ENCODE measurements around the gene MKRN1. TPM values are rescaled to one million over a fixed set of nuclear protein-coding genes. Genes with fewer than 3 reads are reported as not detected.
A peak's percentile ranks its signal among the peaks of the same experiment; 100 is the strongest.

The MKRN1 gene
- total RNA-seq, 5 donors from 2014 or later (not counting 1 experiment from before 2014, with no cell fraction given) = 108 to 146 (median 137) TPM

DNA sequence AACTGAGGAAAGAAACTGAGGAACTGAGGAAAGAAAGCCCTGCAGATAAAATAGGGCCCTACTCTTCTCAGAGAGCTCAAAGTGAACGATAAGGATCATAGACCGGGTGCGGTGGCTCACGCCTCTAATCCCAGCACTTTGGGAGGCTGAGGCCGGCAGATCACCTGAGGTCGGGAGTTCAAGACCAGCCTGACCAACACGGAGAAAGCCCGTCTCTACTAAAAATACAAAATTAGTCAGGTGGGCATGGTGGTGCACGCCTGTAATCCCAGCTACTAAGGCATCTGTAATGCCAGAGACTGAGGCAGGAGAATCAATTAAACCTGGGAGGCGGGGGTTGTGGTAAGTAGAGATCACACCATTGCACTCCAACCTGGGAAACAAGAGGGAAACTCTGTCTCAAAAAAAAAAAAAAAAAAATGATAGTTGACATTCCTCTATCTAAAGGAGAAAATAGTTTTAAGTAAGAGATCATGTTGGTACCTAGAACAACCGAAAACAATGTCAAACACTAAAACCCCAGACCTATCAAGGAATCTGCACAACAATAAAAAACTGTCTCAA, 2.5 kb downstream of the MKRN1 start:
- ATAC-seq (replicated peaks in 1 of 4) = no peak
- POLR2A ChIA-PET = interaction anchor here (0.7 to 1.1 kb wide), 5 partner anchors 15 to 214 kb away, joined by 3 to 7 read pairs (median 4); no protein-coding TSS in a partner anchor

DNA sequence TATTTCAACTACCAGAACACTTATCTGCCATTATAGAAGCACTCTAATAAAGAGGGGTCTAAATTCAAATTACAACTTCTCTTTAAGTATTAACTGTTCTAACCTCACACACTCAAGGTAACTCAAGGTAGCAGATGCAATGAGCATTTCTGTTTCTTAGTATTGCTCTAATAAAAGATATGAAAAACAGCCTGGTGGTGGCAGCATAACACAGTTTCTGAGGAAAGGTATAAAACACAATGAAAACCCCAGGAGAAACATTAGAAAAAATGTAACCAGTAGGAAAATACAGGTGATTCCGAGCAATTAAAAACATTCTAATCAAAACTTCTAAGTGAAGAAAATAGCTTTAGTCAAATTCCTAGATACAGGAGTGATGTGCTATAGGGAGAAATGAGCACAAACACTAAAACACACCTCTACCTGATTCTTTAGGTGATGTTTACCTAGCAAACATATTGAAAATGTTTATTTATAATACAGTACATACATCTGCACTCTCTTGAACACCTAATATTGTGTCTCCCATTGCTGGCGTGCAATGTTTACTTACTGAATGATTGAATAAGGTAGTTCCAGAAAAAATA, 3.5 kb downstream of the MKRN1 start:
- Mint-ChIP-seq H3K4me1 (peaks cover 35 to 50% (median 43%) of the 10 kb centered on the region in 3 donors), H3K4me3 (peak overlapping the region; percentile 68 to 99 (median 99)), H3K9me3 (no peaks in the 10 kb centered on the region), H3K27me3 (no peaks in the 10 kb centered on the region), H3K27ac (peak overlapping the region; percentile 78 to 89), H3K36me3 (peaks cover 12% of the 10 kb centered on the region)
- no peak overlapping the region for H3K4me3 ChIP-seq (ENCODE audit: control insufficient read depth in 1 of 2, extremely low read depth in 1 of 2, low read length in 1 of 2)
- no peak for ATAC-seq (replicated peaks in 1 of 4)
- WGBS (ENCODE audit: insufficient coverage) = no CpG with 5 or more reads among the region's 2 CpGs
- H3K27ac ChIP-seq (ENCODE audit: low read length) = no peak overlapping the region
- no peaks in the 10 kb centered on the region for H3K9me3 ChIP-seq
- CTCF ChIA-PET = interaction anchor here (0.5 to 3.9 kb wide), 14 partner anchors 8 to 538 kb away, joined by 3 to 44 read pairs (median 4); partner anchors contain the start of gene MRPS33 (in 1 of the 2)
- DNase-seq = peak in 30 of 35 experiments; percentile 9 to 75 (median 43)
- H3K4me1 ChIP-seq (ENCODE audit: control insufficient read depth in 1 of 2, extremely low read depth in 1 of 2, insufficient read depth in 2 of 2, low read length in 2 of 2) = peaks cover 17 to 39% of the 10 kb centered on the region in 2 experiments
- H3K27me3 ChIP-seq (replicated peaks in 1 of 2; ENCODE audit: control insufficient read depth in 2 of 2, extremely low read depth in 1 of 2, insufficient read depth in 2 of 2, low read length in 1 of 2) = no peaks in the 10 kb centered on the region
- POLR2A ChIA-PET = interaction anchor here (0.6 to 1.1 kb wide), 4 partner anchors 16 to 389 kb away, joined by 3 to 10 read pairs (median 4); no protein-coding TSS in a partner anchor
- peaks cover 0 to 10% of the 10 kb centered on the region in 2 donors for H3K36me3 ChIP-seq (ENCODE audit: control insufficient read depth in 2 of 2, extremely low read depth in 1 of 2, insufficient read depth in 1 of 2, low read length in 1 of 2)

More for the DNA sequence above, 2.5 kb downstream of the MKRN1 start:
- no peak for DNase-seq
- CTCF ChIA-PET = interaction anchor here (0.6 to 3.9 kb wide), 30 partner anchors 9 to 1219 kb away, joined by 3 to 44 read pairs (median 4); partner anchors contain the start of genes MRPS33 (in 1 of the 2), RAB19 (in 1 of the 2) and SLC37A3 (in 1 of the 2)
- H3K4me1 Mint-ChIP-seq = peaks cover 31 to 47% (median 39%) of the 10 kb centered on the region in 3 donors
- H3K4me3 ChIP-seq (ENCODE audit: control insufficient read depth in 1 of 2, extremely low read depth in 1 of 2, low read length in 1 of 2) = peak overlapping the region in 1 of 2 donors; percentile 87
- no peaks in the 10 kb centered on the region for H3K27me3 ChIP-seq (replicated peaks in 1 of 2; ENCODE audit: control insufficient read depth in 2 of 2, extremely low read depth in 1 of 2, insufficient read depth in 2 of 2, low read length in 1 of 2)
- H3K36me3 Mint-ChIP-seq = peaks cover 8% of the 10 kb centered on the region
- H3K27ac Mint-ChIP-seq = peak overlapping the region; percentile 79 to 89
- peaks cover 0 to under 1% of the 10 kb centered on the region in 2 donors for H3K36me3 ChIP-seq (ENCODE audit: control insufficient read depth in 2 of 2, extremely low read depth in 1 of 2, insufficient read depth in 1 of 2, low read length in 1 of 2)
- peak overlapping the region; percentile 79 for H3K27ac ChIP-seq (ENCODE audit: low read length)
- H3K4me3 Mint-ChIP-seq = peak overlapping the region; percentile 91 to 99 (median 99)
- no peaks in the 10 kb centered on the region for H3K9me3 Mint-ChIP-seq
- no peaks in the 10 kb centered on the region for H3K9me3 ChIP-seq
- no peaks in the 10 kb centered on the region for H3K27me3 Mint-ChIP-seq
- 66% methylated on average over 5 of the region's 11 CpGs for WGBS (ENCODE audit: insufficient coverage)
- H3K4me1 ChIP-seq (ENCODE audit: control insufficient read depth in 1 of 2, extremely low read depth in 1 of 2, insufficient read depth in 2 of 2, low read length in 2 of 2) = peaks cover 17 to 39% of the 10 kb centered on the region in 2 experiments

DNA sequence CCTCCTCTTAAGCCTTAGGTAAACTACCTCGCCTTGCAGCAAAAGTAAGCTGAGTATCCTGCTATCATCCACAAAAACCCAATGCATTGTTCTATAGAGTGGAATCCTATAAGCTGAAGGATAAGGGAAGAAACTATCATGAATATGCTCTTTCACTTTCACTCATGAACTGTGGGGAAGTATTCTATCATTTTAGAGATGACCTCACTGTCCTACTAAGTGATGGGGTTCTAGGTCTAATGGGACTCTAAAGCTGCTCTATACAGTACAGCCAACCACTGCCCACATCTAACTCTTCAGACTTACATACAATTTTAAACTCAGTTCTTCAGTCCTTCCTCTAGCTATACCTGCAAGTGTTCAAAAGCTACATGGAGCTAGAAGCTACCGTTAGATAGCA, 16.2 kb downstream of the MKRN1 start:
- ChIA-PET CTCF (interaction anchor here in 1 of 2 donors (0.5 to 1.0 kb wide), 2 partner anchors 14 to 45 kb away, joined by 3 to 5 read pairs; no protein-coding TSS in a partner anchor), POLR2A (interaction anchor here in 1 of 2 donors (0.6 to 1.0 kb wide), 2 partner anchors 8 to 1113 kb away, joined by 3 read pairs; no protein-coding TSS in a partner anchor)
- ATAC-seq (replicated peaks in 1 of 4) (no peak), DNase-seq (no peak)
- peaks cover 45% of the 10 kb centered on the region for H3K36me3 Mint-ChIP-seq
- 100% methylated on average over 1 of the region's 2 CpGs for WGBS (ENCODE audit: insufficient coverage)
- no peaks in the 10 kb centered on the region for H3K27me3 Mint-ChIP-seq
- Histone ChIP-seq H3K9me3 (no peaks in the 10 kb centered on the region), H3K4me3 (ENCODE audit: control insufficient read depth in 1 of 2, extremely low read depth in 1 of 2, low read length in 1 of 2) (no peak overlapping the region), H3K4me1 (ENCODE audit: control insufficient read depth in 1 of 2, extremely low read depth in 1 of 2, insufficient read depth in 2 of 2, low read length in 2 of 2) (no peaks in the 10 kb centered on the region), H3K27ac (ENCODE audit: low read length) (no peak overlapping the region), H3K27me3 (replicated peaks in 1 of 2; ENCODE audit: control insufficient read depth in 2 of 2, extremely low read depth in 1 of 2, insufficient read depth in 2 of 2, low read length in 1 of 2) (no peaks in the 10 kb centered on the region), H3K36me3 (ENCODE audit: control insufficient read depth in 2 of 2, extremely low read depth in 1 of 2, insufficient read depth in 1 of 2, low read length in 1 of 2) (peaks cover 15 to 73% of the 10 kb centered on the region in 2 donors)
- peaks cover 11 to 21% (median 16%) of the 10 kb centered on the region in 3 donors for H3K4me1 Mint-ChIP-seq
- no peaks in the 10 kb centered on the region for H3K9me3 Mint-ChIP-seq
- H3K27ac Mint-ChIP-seq = no peak overlapping the region
- H3K4me3 Mint-ChIP-seq = no peak overlapping the region

DNA sequence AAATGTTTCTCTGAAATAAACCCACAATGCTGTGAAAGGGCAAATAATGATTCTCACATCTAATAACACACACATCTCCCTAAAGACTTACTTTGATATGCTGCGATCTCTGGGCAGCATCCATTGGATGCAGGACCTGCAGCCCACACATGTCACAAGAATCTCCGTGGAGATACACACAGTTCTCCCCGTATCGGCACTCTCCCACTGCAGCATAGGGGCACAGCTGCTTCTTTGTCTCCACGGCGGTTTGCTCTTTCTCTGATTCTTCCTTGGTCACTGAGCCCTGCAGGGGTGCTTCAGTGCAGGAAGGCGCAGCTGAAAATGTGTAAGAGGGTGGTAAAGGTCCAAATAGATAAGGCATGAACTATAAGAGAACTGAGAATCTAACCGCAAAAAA, 20.4 kb downstream of the MKRN1 start:
- Mint-ChIP-seq H3K4me1 (peaks cover 11 to 22% (median 22%) of the 10 kb centered on the region in 3 donors), H3K4me3 (no peak overlapping the region), H3K27ac (no peak overlapping the region), H3K9me3 (no peaks in the 10 kb centered on the region), H3K27me3 (no peaks in the 10 kb centered on the region), H3K36me3 (peaks cover 61% of the 10 kb centered on the region)
- no peak overlapping the region for H3K4me3 ChIP-seq (ENCODE audit: control insufficient read depth in 1 of 2, extremely low read depth in 1 of 2, low read length in 1 of 2)
- H3K36me3 ChIP-seq (ENCODE audit: control insufficient read depth in 2 of 2, extremely low read depth in 1 of 2, insufficient read depth in 1 of 2, low read length in 1 of 2) = peaks cover 10 to 85% of the 10 kb centered on the region in 2 donors
- H3K27me3 ChIP-seq (replicated peaks in 1 of 2; ENCODE audit: control insufficient read depth in 2 of 2, extremely low read depth in 1 of 2, insufficient read depth in 2 of 2, low read length in 1 of 2) = no peaks in the 10 kb centered on the region
- no peaks in the 10 kb centered on the region for H3K9me3 ChIP-seq
- H3K27ac ChIP-seq (ENCODE audit: low read length) = no peak overlapping the region
- ATAC-seq (replicated peaks in 1 of 4) = no peak
- 93% methylated on average over 6 of the region's 8 CpGs for WGBS (ENCODE audit: insufficient coverage)
- H3K4me1 ChIP-seq (ENCODE audit: control insufficient read depth in 1 of 2, extremely low read depth in 1 of 2, insufficient read depth in 2 of 2, low read length in 2 of 2) = no peaks in the 10 kb centered on the region
- ChIA-PET CTCF (no interaction called here), POLR2A (no interaction called here)
- DNase-seq = no peak

DNA sequence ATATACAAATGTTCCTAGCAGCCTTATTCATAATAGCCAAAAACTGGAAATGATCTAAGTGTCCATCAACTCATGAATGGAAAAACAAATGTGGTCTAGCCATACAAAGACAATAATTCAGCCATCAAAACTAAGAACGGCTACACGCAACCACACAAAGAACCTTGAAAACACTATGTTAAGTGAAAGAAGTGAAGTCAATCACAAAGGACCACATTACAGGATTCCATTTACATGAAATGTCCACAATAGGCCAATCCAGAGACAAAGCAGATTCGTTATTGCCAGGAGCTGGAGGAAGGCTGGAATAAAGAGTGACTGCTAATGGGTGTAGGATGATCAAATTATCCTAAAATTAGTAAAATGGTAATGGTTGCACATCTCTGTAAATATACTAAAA, 21.1 kb downstream of the MKRN1 start:
- Histone ChIP-seq H3K36me3 (ENCODE audit: control insufficient read depth in 2 of 2, extremely low read depth in 1 of 2, insufficient read depth in 1 of 2, low read length in 1 of 2) (peaks cover 15 to 87% of the 10 kb centered on the region in 2 donors), H3K27ac (ENCODE audit: low read length) (no peak overlapping the region), H3K4me3 (ENCODE audit: control insufficient read depth in 1 of 2, extremely low read depth in 1 of 2, low read length in 1 of 2) (no peak overlapping the region), H3K27me3 (replicated peaks in 1 of 2; ENCODE audit: control insufficient read depth in 2 of 2, extremely low read depth in 1 of 2, insufficient read depth in 2 of 2, low read length in 1 of 2) (no peaks in the 10 kb centered on the region), H3K9me3 (no peaks in the 10 kb centered on the region), H3K4me1 (ENCODE audit: control insufficient read depth in 1 of 2, extremely low read depth in 1 of 2, insufficient read depth in 2 of 2, low read length in 2 of 2) (no peaks in the 10 kb centered on the region)
- CTCF ChIA-PET = no interaction called here
- peaks cover 11 to 24% (median 20%) of the 10 kb centered on the region in 3 donors for H3K4me1 Mint-ChIP-seq
- ATAC-seq (replicated peaks in 1 of 4) = no peak
- no peak overlapping the region for H3K27ac Mint-ChIP-seq
- POLR2A ChIA-PET = no interaction called here
- no peaks in the 10 kb centered on the region for H3K27me3 Mint-ChIP-seq
- peaks cover 65% of the 10 kb centered on the region for H3K36me3 Mint-ChIP-seq
- WGBS (ENCODE audit: insufficient coverage) = no CpG with 5 or more reads among the region's 3 CpGs
- H3K4me3 Mint-ChIP-seq = no peak overlapping the region
- DNase-seq = no peak
- H3K9me3 Mint-ChIP-seq = no peaks in the 10 kb centered on the region

DNA sequence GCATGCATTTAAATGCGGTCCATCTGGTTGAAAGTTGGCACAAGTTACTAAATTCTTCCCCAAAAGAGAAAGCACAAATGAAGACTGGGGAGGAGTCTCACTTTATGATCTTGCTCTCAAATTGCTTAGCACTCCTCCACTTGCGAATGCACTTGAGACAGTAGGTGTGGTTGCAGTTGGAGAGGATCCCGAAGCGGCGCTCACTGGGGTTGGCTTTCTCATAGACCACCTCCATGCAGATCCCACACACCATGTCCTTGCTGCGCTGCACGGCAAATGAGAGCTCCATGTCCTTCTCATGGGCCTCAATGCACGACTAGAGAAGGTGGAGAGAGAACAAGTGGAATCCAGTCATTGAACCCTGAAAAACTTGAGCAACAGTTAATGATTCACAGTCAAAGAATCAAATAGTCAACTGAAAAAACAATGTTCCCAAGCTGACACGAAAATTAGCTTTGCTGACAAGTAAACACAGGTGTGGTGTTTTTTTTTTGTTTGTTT, 22.7 kb downstream of the MKRN1 start:
- no peak overlapping the region for H3K27ac ChIP-seq (ENCODE audit: low read length)
- H3K36me3 ChIP-seq (ENCODE audit: control insufficient read depth in 2 of 2, extremely low read depth in 1 of 2, insufficient read depth in 1 of 2, low read length in 1 of 2) = peaks cover 15 to 88% of the 10 kb centered on the region in 2 donors
- DNase-seq (no peak), ATAC-seq (replicated peaks in 1 of 4) (no peak)
- Mint-ChIP-seq H3K27me3 (no peaks in the 10 kb centered on the region), H3K27ac (peak overlapping the region in 1 of 2 donors; percentile 25), H3K36me3 (peaks cover 75% of the 10 kb centered on the region), H3K4me3 (no peak overlapping the region), H3K9me3 (no peaks in the 10 kb centered on the region), H3K4me1 (peaks cover 15 to 29% (median 23%) of the 10 kb centered on the region in 3 donors)
- no peak overlapping the region for H3K4me3 ChIP-seq (ENCODE audit: control insufficient read depth in 1 of 2, extremely low read depth in 1 of 2, low read length in 1 of 2)
- ChIA-PET POLR2A (no interaction called here), CTCF (no interaction called here)
- no peaks in the 10 kb centered on the region for H3K4me1 ChIP-seq (ENCODE audit: control insufficient read depth in 1 of 2, extremely low read depth in 1 of 2, insufficient read depth in 2 of 2, low read length in 2 of 2)
- WGBS (ENCODE audit: insufficient coverage) = 100% methylated on average over 3 of the region's 9 CpGs
- H3K9me3 ChIP-seq = no peaks in the 10 kb centered on the region
- H3K27me3 ChIP-seq (replicated peaks in 1 of 2; ENCODE audit: control insufficient read depth in 2 of 2, extremely low read depth in 1 of 2, insufficient read depth in 2 of 2, low read length in 1 of 2) = no peaks in the 10 kb centered on the region
